NCI-H526 (cell line): Measurements from ENCODE around the gene KRTAP1-1.
"Not testable (repeated sequence)": the region's sequence is repeated elsewhere in the genome, so short reads cannot be mapped to it uniquely, and the experiment has no call there.

ENCODE experiments used
- DNase-seq, 2 experiments: peaks; one replicate each; lab custom pipeline; 2025; lab: John Stamatoyannopoulos, UW

KRTAP1-1 gene

GRCh38 chr17:41055130-41055529, 13.9 kb upstream of the KRTAP1-1 start, which contains the start of gene KRTAP2-2:
KRTAP2-2 (minus strand) TSS chr17:41055230; CDS start chr17:41055211, 19 bp downstream.
- DNase-seq, result not testable (repeated sequence)

- not testable (repeated sequence) for DNase-seq
Measured at GRCh38 chr17:41054556-41054955, 13.3 kb upstream of the KRTAP1-1 start.

- no peak for DNase-seq
Measured at GRCh38 chr17:41054025-41054424, 12.8 kb upstream of the KRTAP1-1 start.

GRCh38 chr17:41052566-41052965, 11.3 kb upstream of the KRTAP1-1 start:
- DNase-seq, result peak in 1 of 2 experiments; percentile 30

- no peak for DNase-seq
Measured at GRCh38 chr17:41049110-41049509, 7.9 kb upstream of the KRTAP1-1 start.

GRCh38 chr17:41048441-41048840, 7.2 kb upstream of the KRTAP1-1 start:
- no peak for DNase-seq

- DNase-seq, result not testable (repeated sequence)
Measured at GRCh38 chr17:41046735-41047465, 5.7 kb upstream of the KRTAP1-1 start, which contains the start of gene KRTAP2-1. KRTAP2-1 (minus strand) TSS chr17:41047316; CDS start chr17:41047267, 49 bp downstream.

GRCh38 chr17:41042953-41043352, 1.7 kb upstream of the KRTAP1-1 start:
- DNase-seq, result no peak

- no peak for DNase-seq
Measured at GRCh38 chr17:41037853-41038350, 3.3 kb downstream of the KRTAP1-1 start.

- DNase-seq, result not testable (repeated sequence)
Measured at GRCh38 chr17:41034346-41034935, 6.8 kb downstream of the KRTAP1-1 start, which contains the start of gene KRTAP1-3. KRTAP1-3 (minus strand) TSS chr17:41034874; CDS start chr17:41034821, 53 bp downstream.

GRCh38 chr17:41029633-41030245, 11.5 kb downstream of the KRTAP1-1 start, which contains the start of gene KRTAP1-4:
KRTAP1-4 (minus strand) TSS chr17:41030195; CDS start chr17:41030078, 117 bp downstream.
- DNase-seq, result no peak

GRCh38 chr17:41026715-41027471, 14.4 kb downstream of the KRTAP1-1 start, which contains the start of gene KRTAP1-5:
KRTAP1-5 (minus strand) TSS chr17:41027208; CDS start chr17:41027155, 53 bp downstream.
- no peak for DNase-seq

- DNase-seq, result no peak
Measured at GRCh38 chr17:41024697-41025096, 16.6 kb downstream of the KRTAP1-1 start.

- no peak for DNase-seq
Measured at GRCh38 chr17:41020336-41020735, 20.9 kb downstream of the KRTAP1-1 start.

- DNase-seq, result no peak
Measured at GRCh38 chr17:41019415-41019814, 21.8 kb downstream of the KRTAP1-1 start.

GRCh38 chr17:41018541-41018940, 22.7 kb downstream of the KRTAP1-1 start:
- DNase-seq, result no peak

GRCh38 chr17:41016578-41017215, 24.6 kb downstream of the KRTAP1-1 start:
- DNase-seq, result no peak

GRCh38 chr17:41015454-41015853, 25.8 kb downstream of the KRTAP1-1 start:
- DNase-seq, result no peak

- no peak for DNase-seq
Measured at GRCh38 chr17:41013606-41014005, 27.6 kb downstream of the KRTAP1-1 start.

GRCh38 chr17:41013181-41013580, 28.1 kb downstream of the KRTAP1-1 start:
- DNase-seq, result no peak
